Kidney (tissue), 14 donors: Measurements from ENCODE around the gene DNAJC18. TPM values are rescaled to one million over a fixed set of nuclear protein-coding genes. Genes with fewer than 3 reads are reported as not detected.

ENCODE experiments used
- DNase-seq, 5 donors: peaks; one replicate each; pipeline ENCODE4 v3.0.0-alpha.2; 2013 to 2020
- FAIRE-seq: peaks from 2 replicates; lab custom pipeline; 2012; peaks lifted over from hg19 to GRCh38; lab: Jason Lieb, UNC
- H3K27ac ChIP-seq, 2 donors: one replicate each; pipeline ENCODE4 v1.7.0; 2013; ENCODE audit warnings: low read depth in 2 of 2, low read length in 2 of 2, inconsistent platforms in 1 of 2
- H3K27me3 ChIP-seq: one replicate; pipeline ENCODE4 v1.7.1; 2013; ENCODE audit warnings: low read length, inconsistent platforms; ENCODE audit not compliant: control insufficient read depth, insufficient read depth
- H3K36me3 ChIP-seq, 3 donors: one replicate each; pipeline versions ENCODE4 v1.7.0 to v1.7.1; 2013; ENCODE audit warnings: low read length in 3 of 3, control low read depth in 1 of 3, inconsistent platforms in 1 of 3; ENCODE audit not compliant: insufficient read depth in 3 of 3, control insufficient read depth in 2 of 3
- H3K4me1 ChIP-seq, 3 donors: one replicate each; pipeline versions ENCODE4 v1.7.0 to v1.7.1; 2013; ENCODE audit warnings: low read length in 3 of 3, inconsistent platforms in 1 of 3, low read depth in 1 of 3; ENCODE audit not compliant: control insufficient read depth in 2 of 3, insufficient read depth in 2 of 3
- H3K4me3 ChIP-seq, 3 donors: one replicate each; pipeline versions ENCODE4 v1.7.0 to v1.8.1; 2013; ENCODE audit warnings: low read length in 3 of 3, control low read depth in 1 of 3, inconsistent platforms in 1 of 3
- H3K9ac ChIP-seq, 3 donors: one replicate each; pipeline versions ENCODE4 v1.7.0 to v1.7.1; 2013; ENCODE audit warnings: low read length in 3 of 3, control low read depth in 1 of 3, inconsistent platforms in 1 of 3
- H3K9me3 ChIP-seq, 3 donors: one replicate each; pipeline versions ENCODE4 v1.7.0 to v1.7.1; 2013; ENCODE audit warnings: low read length in 3 of 3, control low read depth in 1 of 3, inconsistent platforms in 1 of 3; ENCODE audit not compliant: control insufficient read depth in 2 of 3, insufficient read depth in 1 of 3
- intact Hi-C: fragments of 100-400 bp; cut with DNase I; formaldehyde crosslinking; loops from one replicate; pipeline ENCODE4 v1.11.1; 2022
- polyA plus RNA-seq: library from polyadenylated mRNA; stranded (reverse); fragments of 350-450 nt; fragmentation: Illumina TruSeq; extraction: RNeasy Lipid Tissue Mini Kit (QIAGEN cat#74804); gene quantifications from one replicate; pipeline ENCODE4 v1.2.3, GENCODE V29; 2014; ENCODE audit warnings: low read depth, low replicate concordance; ENCODE audit not compliant: insufficient read depth
- total RNA-seq: library from RNA; stranded (reverse); fragmentation: NEBNext Ultra II Directional; extraction: Animal tissue kit (Norgen Biotek cat#: 25700); gene quantifications from one replicate; pipeline ENCODE4 v1.2.1, GENCODE V29; 2021
- TF ChIP-seq, protein P1 (sequence below): IDR thresholded peaks from 3 replicates; pipeline ENCODE4 v1.5.1; 2012; ENCODE audit warnings: mild to moderate bottlenecking, moderate library complexity, borderline replicate concordance; ENCODE audit not compliant: insufficient read depth; ENCODE audit errors: extremely low read depth
- donor health status: control.
- donor health status: control.
- donor health status: control.
- donor health status: control.
- donor health status: control.
- donor health status: DM: yes; HTN: yes; CAD: no.
- donor health status: Normal renal cell carcinoma (clear cell type).

The DNAJC18 gene
- total and polyA plus RNA-seq, 2 donors from 2014 or later = 3.9 to 13.7 TPM

DNA sequence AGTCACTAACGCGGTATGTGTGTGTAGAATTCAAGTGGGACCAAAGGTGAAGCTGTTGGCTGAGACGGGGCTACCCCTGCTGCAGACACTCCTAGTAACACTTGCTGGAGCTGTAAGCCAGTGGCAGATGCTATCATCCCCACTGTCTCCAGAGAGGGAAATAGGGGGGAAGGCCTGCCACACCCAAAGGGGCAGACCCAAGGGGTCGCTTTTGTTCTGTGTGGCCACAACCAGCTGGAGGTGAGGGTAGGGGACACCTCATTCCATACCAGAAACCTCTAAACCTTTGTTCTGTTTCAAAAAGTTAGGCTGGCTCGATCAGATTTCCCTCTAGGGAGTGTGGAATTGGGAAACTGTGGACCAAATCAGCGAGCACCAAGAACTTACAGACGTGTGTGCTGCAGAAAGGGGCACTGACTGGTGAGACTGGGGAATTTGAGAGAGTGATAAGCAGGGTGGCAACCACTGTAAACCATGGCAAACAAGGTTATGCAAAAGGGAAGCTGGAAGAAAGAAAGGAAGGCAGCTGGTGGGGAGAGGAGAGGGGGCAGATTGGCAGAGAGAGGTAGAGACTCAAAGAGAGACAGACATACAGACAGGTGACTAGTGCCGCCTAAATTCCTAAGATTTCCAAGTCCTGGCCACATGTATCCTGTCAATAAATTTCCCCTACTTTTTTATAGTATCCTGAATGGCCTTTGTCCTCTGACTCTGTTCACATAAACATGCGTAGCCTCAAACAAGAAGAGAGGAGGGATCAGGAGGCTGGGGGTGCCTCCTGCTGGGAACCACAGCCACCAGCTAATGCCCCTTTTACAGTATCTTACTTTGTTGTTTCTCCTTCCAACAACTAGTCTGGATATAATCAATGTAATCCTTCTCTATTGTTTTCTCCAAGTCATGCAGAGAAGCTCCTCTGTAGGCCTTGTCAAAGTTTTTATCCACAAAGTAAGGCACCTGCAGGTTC lies 19.8 kb downstream of the DNAJC18 start:
- Histone ChIP-seq H3K36me3 (peaks cover 0 to 9% (median 7%) of the 10 kb centered on the region in 3 donors), H3K4me1 (peaks cover 0 to 32% (median 19%) of the 10 kb centered on the region in 3 donors), H3K27me3 (no peaks in the 10 kb centered on the region), H3K27ac (no peak overlapping the region), H3K9ac (peak overlapping the region in 1 of 3 donors; percentile 13), H3K4me3 (no peak overlapping the region), H3K9me3 (no peaks in the 10 kb centered on the region)
- FAIRE-seq = no peak
- TF ChIP-seq, protein P1, sequence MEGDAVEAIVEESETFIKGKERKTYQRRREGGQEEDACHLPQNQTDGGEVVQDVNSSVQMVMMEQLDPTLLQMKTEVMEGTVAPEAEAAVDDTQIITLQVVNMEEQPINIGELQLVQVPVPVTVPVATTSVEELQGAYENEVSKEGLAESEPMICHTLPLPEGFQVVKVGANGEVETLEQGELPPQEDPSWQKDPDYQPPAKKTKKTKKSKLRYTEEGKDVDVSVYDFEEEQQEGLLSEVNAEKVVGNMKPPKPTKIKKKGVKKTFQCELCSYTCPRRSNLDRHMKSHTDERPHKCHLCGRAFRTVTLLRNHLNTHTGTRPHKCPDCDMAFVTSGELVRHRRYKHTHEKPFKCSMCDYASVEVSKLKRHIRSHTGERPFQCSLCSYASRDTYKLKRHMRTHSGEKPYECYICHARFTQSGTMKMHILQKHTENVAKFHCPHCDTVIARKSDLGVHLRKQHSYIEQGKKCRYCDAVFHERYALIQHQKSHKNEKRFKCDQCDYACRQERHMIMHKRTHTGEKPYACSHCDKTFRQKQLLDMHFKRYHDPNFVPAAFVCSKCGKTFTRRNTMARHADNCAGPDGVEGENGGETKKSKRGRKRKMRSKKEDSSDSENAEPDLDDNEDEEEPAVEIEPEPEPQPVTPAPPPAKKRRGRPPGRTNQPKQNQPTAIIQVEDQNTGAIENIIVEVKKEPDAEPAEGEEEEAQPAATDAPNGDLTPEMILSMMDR = no peak
- intact Hi-C loops = no loop called here
- no peak for DNase-seq

GRCh38 chr5:139418793-139419192 lies 20.5 kb downstream of the DNAJC18 start:
- intact Hi-C loops = no loop called here
- no peaks in the 10 kb centered on the region for H3K27me3 ChIP-seq
- TF ChIP-seq, protein P1 = no peak
- H3K4me1 ChIP-seq = peaks cover 0 to 39% (median 24%) of the 10 kb centered on the region in 3 donors
- no peaks in the 10 kb centered on the region for H3K9me3 ChIP-seq
- no peak for DNase-seq
- H3K4me3 ChIP-seq = no peak overlapping the region
- peak overlapping the region in 1 of 3 donors; percentile 13 for H3K9ac ChIP-seq
- peaks cover 0 to 7% (median 5%) of the 10 kb centered on the region in 3 donors for H3K36me3 ChIP-seq
- FAIRE-seq = no peak
- H3K27ac ChIP-seq = peak overlapping the region in 1 of 2 donors; percentile 13

DNA sequence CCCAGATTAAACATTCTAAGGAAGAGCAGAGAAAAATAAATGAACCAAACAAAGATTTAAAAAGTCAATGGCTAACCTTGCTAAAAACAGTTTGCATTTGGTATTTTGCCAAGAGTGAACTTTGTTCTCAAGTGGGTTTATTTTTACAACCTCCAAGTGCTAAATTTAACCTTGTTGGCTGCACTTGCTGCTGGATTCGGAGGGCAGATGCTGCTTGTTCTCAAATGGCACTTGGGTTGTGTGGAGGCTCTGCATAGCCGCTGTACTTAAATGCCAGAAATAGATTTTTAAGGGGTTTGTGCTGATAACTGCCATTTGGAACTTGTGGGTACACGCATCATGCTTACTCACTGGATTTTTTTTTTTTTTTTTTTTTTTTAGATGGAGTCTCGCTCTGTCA lies 22.1 kb downstream of the DNAJC18 start:
- DNase-seq = peak in 2 of 5 donors; percentile 30 to 47
- H3K4me1 ChIP-seq = peaks cover 0 to 43% (median 26%) of the 10 kb centered on the region in 3 donors
- FAIRE-seq = peak; percentile 85
- intact Hi-C loops = no loop called here
- no peak overlapping the region for H3K9ac ChIP-seq
- H3K4me3 ChIP-seq = no peak overlapping the region
- H3K36me3 ChIP-seq = peaks cover 0 to 7% (median 4%) of the 10 kb centered on the region in 3 donors
- no peaks in the 10 kb centered on the region for H3K27me3 ChIP-seq
- TF ChIP-seq, protein P1 = no peak
- no peaks in the 10 kb centered on the region for H3K9me3 ChIP-seq
- H3K27ac ChIP-seq = peak overlapping the region in 1 of 2 donors; percentile 13
